K562 (cell line): ENCODE measurements around the gene RPS8. TPM values are rescaled to one million over a fixed set of nuclear protein-coding genes. Genes with fewer than 3 reads are reported as not detected.
A peak's percentile ranks its signal among the peaks of the same experiment; 100 is the strongest.

Source experiments
- ATAC-seq: fragments of 200-7000 bp; cut with Tn5 transposase; 3 replicates; pipeline ENCODE4 v1.9.1; 2020; ENCODE audit warnings: moderate library complexity
- Bru-seq: library from RNA; stranded (reverse); fragments of 400-500 nt; gene quantifications from one replicate; lab custom pipeline; 2021; lab: Mats Ljungman, UMichigan
- BruChase-seq, 2 experiments: library from RNA; stranded (reverse); fragments of 400-500 nt; gene quantifications; one replicate each; lab custom pipeline; 2021; lab: Mats Ljungman, UMichigan
- BruUV-seq: library from RNA; stranded (reverse); fragments of 400-500 nt; replicated peaks from 2 replicates; lab custom pipeline; 2021; lab: Mats Ljungman, UMichigan
- CTCF ChIA-PET: fragments of 300-600 bp; formaldehyde crosslinking; extraction: SDS; loops from one replicate; lab custom pipeline; 2021; ENCODE audit warnings: low intra/inter-chr PET ratio; lab: Yijun Ruan, JAX
- POLR2A ChIA-PET: fragments of 300-600, 350-650 bp; sonication (Branson Sonifier 250); formaldehyde crosslinking; extraction: SDS; loops from one replicate; lab custom pipeline; 2021; ENCODE audit warnings: antibody characterized with exemption, inconsistent platforms; lab: Yijun Ruan, JAX
- DNase-seq, 4 experiments: peaks; one replicate each; pipeline versions ENCODE4 v3.0.0 to v3.0.0-alpha.2; 2011 to 2018; ENCODE audit warnings: low spot score in 3 of 4, mixed read lengths in 3 of 4; ENCODE audit errors: extremely low read depth in 1 of 4
- FAIRE-seq: peaks from 2 replicates; lab custom pipeline; 2011; peaks lifted over from hg19 to GRCh38; lab: Jason Lieb, UNC
- H2AFZ ChIP-seq: 2 replicates; pipeline ENCODE4 v1.6.0; 2011; ENCODE audit warnings: low read depth, low read length, control low read depth, inconsistent platforms
- H3K27ac ChIP-seq: fragments of 200-600 bp; 3 replicates; pipeline ENCODE4 v1.8.0; 2011; ENCODE audit warnings: low read depth, mild to moderate bottlenecking, control low read depth, inconsistent platforms, low read length, moderate library complexity, mixed read lengths; ENCODE audit errors: extremely low read depth
- H3K27me3 ChIP-seq, 2 experiments: fragments of 300-600 bp in 1 of 2; 2 replicates in 1 of 2; 3 replicates in 1 of 2; pipeline versions ENCODE4 v1.6.0 to v1.8.0; 2011; ENCODE audit warnings: inconsistent platforms in 2 of 2, low read length in 2 of 2, mild to moderate bottlenecking in 1 of 2, mixed read lengths in 1 of 2, moderate library complexity in 1 of 2; ENCODE audit not compliant: control insufficient read depth in 2 of 2, insufficient read depth in 2 of 2
- H3K36me3 ChIP-seq: fragments of 300-600 bp; 3 replicates; pipeline ENCODE4 v1.8.0; 2011; ENCODE audit warnings: mild to moderate bottlenecking, low read length, inconsistent platforms; ENCODE audit not compliant: control insufficient read depth, insufficient read depth
- H3K4me1 ChIP-seq, 2 experiments: fragments of 200-600 bp in 1 of 2; replicated peaks in 1 of 2; 2 replicates in 1 of 2; 3 replicates in 1 of 2; pipeline versions ENCODE4 v1.5.1 to v1.8.0; 2011; ENCODE audit warnings: inconsistent platforms in 2 of 2, low read length in 2 of 2, mild to moderate bottlenecking in 1 of 2, mixed read lengths in 1 of 2, moderate library complexity in 1 of 2; ENCODE audit not compliant: control insufficient read depth in 2 of 2, insufficient read depth in 2 of 2
- H3K4me2 ChIP-seq: 2 replicates; pipeline ENCODE4 v1.6.1; 2011; ENCODE audit warnings: low read length, control low read depth, inconsistent platforms, mixed read lengths; ENCODE audit not compliant: insufficient read depth
- H3K4me3 ChIP-seq: fragments of 200-600 bp; sonication (generic), shearing (Covaris generic); 2 replicates; pipeline ENCODE4 v1.5.1; 2016; ENCODE audit warnings: control low read depth, inconsistent platforms
- H3K79me2 ChIP-seq: fragments of 200-600 bp; 3 replicates; pipeline ENCODE4 v1.8.0; 2011; ENCODE audit warnings: low read length, inconsistent platforms; ENCODE audit not compliant: control insufficient read depth, insufficient read depth
- H3K9ac ChIP-seq, 2 experiments: 2 replicates each; pipeline versions ENCODE4 v1.6.0 to v1.6.1; 2011; ENCODE audit warnings: low read depth in 2 of 2, low read length in 2 of 2, control low read depth in 1 of 2, inconsistent platforms in 1 of 2, mild to moderate bottlenecking in 1 of 2, mixed read lengths in 1 of 2; ENCODE audit not compliant: insufficient read depth in 1 of 2
- H3K9me1 ChIP-seq: one replicate; pipeline ENCODE4 v1.6.0; 2011; ENCODE audit warnings: inconsistent platforms, mild to moderate bottlenecking, low read length, moderate library complexity; ENCODE audit not compliant: control insufficient read depth, insufficient read depth
- H3K9me3 ChIP-seq: replicated peaks from 2 replicates; pipeline ENCODE4 v1.5.1; 2011; ENCODE audit warnings: low read depth, low read length, inconsistent platforms; ENCODE audit not compliant: control insufficient read depth, insufficient read depth
- H4K20me1 ChIP-seq: replicated peaks from 2 replicates; pipeline ENCODE4 v1.6.1; 2011; ENCODE audit warnings: low read length, inconsistent platforms, mixed read lengths; ENCODE audit not compliant: control insufficient read depth, insufficient read depth
- ADNP ChIP-seq: fragments of 200-800 bp; sonication (Bioruptor generic); IDR thresholded peaks from 2 replicates; pipeline ENCODE4 v1.6.1; 2016; ENCODE audit warnings: missing genetic modification characterization, missing compliant biosample characterization
- E4F1 ChIP-seq: fragments of 250-450 bp; sonication (Bioruptor Pico); IDR thresholded peaks from 2 replicates; pipeline ENCODE4 v1.5.0; 2021; ENCODE audit warnings: mild to moderate bottlenecking, borderline replicate concordance
- MTF1 ChIP-seq: fragments of 250-450 bp; sonication (Bioruptor Pico); IDR thresholded peaks from 2 replicates; pipeline ENCODE4 v1.9.0; 2021; ENCODE audit warnings: moderate library complexity, mild to moderate bottlenecking, inconsistent platforms, borderline replicate concordance
- NCOA1 ChIP-seq: fragments of 450-650 bp; IDR thresholded peaks from 2 replicates; pipeline ENCODE4 v1.6.1; 2016; ENCODE audit warnings: low read depth
- NKRF ChIP-seq: fragments of 450-650 bp; IDR thresholded peaks from 2 replicates; pipeline ENCODE4 v1.6.1; 2016; ENCODE audit warnings: borderline replicate concordance
- STAT5A ChIP-seq: IDR thresholded peaks from 2 replicates; pipeline ENCODE4 v1.6.1; 2012; ENCODE audit warnings: low read length, inconsistent platforms, borderline replicate concordance
- ZNF445 ChIP-seq: fragments of 250-450 bp; sonication (Bioruptor Pico); IDR thresholded peaks from 2 replicates; pipeline ENCODE4 v1.4.0; 2020; ENCODE audit warnings: low read depth, mild to moderate bottlenecking, moderate library complexity
- WGBS: fragments of 100-300 bp; shearing (Covaris generic); methylation state at CpG from one replicate; pipeline ENCODE4 v1.1.6; 2016; ENCODE audit warnings: low coverage, mixed read lengths; ENCODE audit not compliant: insufficient coverage; ENCODE audit errors: missing lambda C conversion rate; 5-methylcytosine and 5-hydroxymethylcytosine counted together
- in situ Hi-C: fragments of 300-500 bp; cut with MboI; formaldehyde crosslinking; loops from 4 replicates; pipeline ENCODE4 v1.15.0; 2018; ENCODE audit warnings: inconsistent platforms, mixed read lengths
- intact Hi-C: fragments of 100-400 bp; cut with micrococcal nuclease; formaldehyde crosslinking; loops from 2 replicates; pipeline ENCODE4 v1.14.2; 2022
- long read RNA-seq, 3 experiments: library from polyadenylated mRNA in 2 of 3; library from RNA in 1 of 3; unstranded in 2 of 3; stranded (forward) in 1 of 3; transcript quantifications; one replicate each; pipeline ENCODE4 v2.0.0, GENCODE V29; 2019 to 2022
- polyA minus RNA-seq, 3 experiments: library from RNA; depleted of rRNA, polyadenylated mRNA; stranded (reverse); fragments of >200 nt; gene quantifications; 2 replicates each; pipeline ENCODE4 v1.2.3, GENCODE V29; 2011
- polyA plus RNA-seq, 8 experiments: library from polyadenylated mRNA; depleted of rRNA in 4 of 8; stranded (reverse) in 5 of 8; unstranded in 3 of 8; fragments of >200 nt; fragmentation: Nextera tagmentation in 2 of 8; fragmentation: Illumina TruSeq in 1 of 8; extraction: Ambion mirVana in 2 of 8; extraction: Trizol in 1 of 8; gene quantifications; 2 replicates each; pipeline versions ENCODE4 v1.2.1 to v1.2.3, GENCODE V29; 2011 to 2014; ENCODE audit warnings: inconsistent platforms in 1 of 8, missing spikeins in 1 of 8
- total RNA-seq, 7 experiments: library from RNA; depleted of rRNA in 6 of 7; stranded (reverse); fragments of >200 nt in 6 of 7; fragmentation: Illumina TruSeq in 2 of 7; extraction: Trizol in 2 of 7; gene quantifications; 2 replicates each; pipeline versions ENCODE4 v1.2.1 to v1.2.3, GENCODE V29; 2011 to 2021; ENCODE audit warnings: low replicate concordance in 1 of 7

Gene RPS8
- 542 and 786 TPM in 2 replicates for total RNA-seq (2011; cell fraction: chromatin; rRNA removed; ENCODE audit: low replicate concordance)
- total RNA-seq (2011; cell fraction: nucleolus; rRNA removed) = 948 and 967 TPM in 2 replicates
- total RNA-seq (2011; cell fraction: nucleoplasm; rRNA removed) = 930 and 1,480 TPM in 2 replicates
- total RNA-seq (2014; rRNA removed) (3,851 and 4,431 TPM in 2 replicates), total RNA-seq (2014; rRNA removed; fragmentation: Illumina TruSeq; extraction: Trizol) (2,850 and 3,258 TPM in 2 replicates), total RNA-seq (2015; rRNA removed; fragmentation: Illumina TruSeq; extraction: Trizol) (3,074 and 3,307 TPM in 2 replicates), total RNA-seq (2021) (3,109 and 3,518 TPM in 2 replicates), polyA plus RNA-seq (2011; rRNA removed) (2,871 and 3,497 TPM in 2 replicates), polyA plus RNA-seq (2014; fragmentation: Illumina TruSeq; extraction: Trizol) (2,545 and 2,717 TPM in 2 replicates), polyA plus RNA-seq (2014; fragmentation: Nextera tagmentation; extraction: Ambion mirVana) (1,000 to 10,000 TPM; 2,431 to 2,562 TPM), polyA plus RNA-seq (2014; rRNA removed) (3,694 and 4,168 TPM in 2 replicates), polyA minus RNA-seq (2011; rRNA and poly(A)+ RNA removed) (1,274 and 1,304 TPM in 2 replicates), Bru-seq, nascent RNA (percentile 100 among the genes with signal in this experiment), BruChase-seq, experiment 1, labeled RNA remaining after a 2-hour chase (percentile 100 among the genes with signal in this experiment), BruChase-seq, experiment 2, labeled RNA remaining after a 6-hour chase (percentile 100 among the genes with signal in this experiment)
- polyA plus RNA-seq (2011; cell fraction: cytosol; rRNA removed) = 2,484 and 3,204 TPM in 2 replicates
- polyA plus RNA-seq (2011; cell fraction: nucleus; rRNA removed) = 1,065 and 1,968 TPM in 2 replicates
- polyA plus RNA-seq (2012) = 3,267 and 3,835 TPM in 2 replicates
- 927 and 1,052 TPM in 2 replicates for polyA minus RNA-seq (2011; cell fraction: cytosol; rRNA and poly(A)+ RNA removed)
- 256 and 454 TPM in 2 replicates for polyA minus RNA-seq (2011; cell fraction: nucleus; rRNA and poly(A)+ RNA removed)
- long read RNA-seq, experiment 1, transcript RPS8-207 (5 exons, 1,115 nt) = minor isoform, 466 of 5,983 reads
- long read RNA-seq, experiment 1, transcript RPS8-202 (6 exons, 881 nt) = major isoform, 1,592 of 5,983 reads
- long read RNA-seq, experiment 1, transcript RPS8-205 (2 exons, 391 nt) = minor isoform, 65 of 5,983 reads
- long read RNA-seq, experiment 1, transcript RPS8-203 (3 exons, 898 nt) = minor isoform, 50 of 5,983 reads
- long read RNA-seq, experiment 1, partial matches to known transcripts = 3,764 of 5,983 reads
- long read RNA-seq, experiment 1, other reads (novel, unspliced or antisense) = 30 of 5,983 reads
- long read RNA-seq, experiment 2, transcript RPS8-203 (3 exons, 898 nt) = minor isoform, 62 of 3,747 reads
- long read RNA-seq, experiment 2, transcript RPS8-202 (6 exons, 881 nt) = minor isoform, 1,160 of 3,747 reads
- long read RNA-seq, experiment 2, transcript RPS8-207 (5 exons, 1,115 nt) = major isoform, 2,025 of 3,747 reads
- long read RNA-seq, experiment 2, transcript RPS8-205 (2 exons, 391 nt) = minor isoform, 106 of 3,747 reads
- long read RNA-seq, experiment 2, partial matches to known transcripts = 252 of 3,747 reads
- long read RNA-seq, experiment 2, other reads (novel, unspliced or antisense) = 124 of 3,747 reads
- long read RNA-seq, experiment 3, transcript RPS8-203 (3 exons, 898 nt) = minor isoform, 12 of 3,662 reads
- long read RNA-seq, experiment 3, transcript RPS8-201 (6 exons, 685 nt) = minor isoform, 8 of 3,662 reads
- long read RNA-seq, experiment 3, transcript RPS8-202 (6 exons, 881 nt) = major isoform, 1,246 of 3,662 reads
- long read RNA-seq, experiment 3, transcript RPS8-207 (5 exons, 1,115 nt) = minor isoform, 288 of 3,662 reads
- long read RNA-seq, experiment 3, partial matches to known transcripts = 2,067 of 3,662 reads
- long read RNA-seq, experiment 3, other reads (novel, unspliced or antisense) = 40 of 3,662 reads

DNA sequence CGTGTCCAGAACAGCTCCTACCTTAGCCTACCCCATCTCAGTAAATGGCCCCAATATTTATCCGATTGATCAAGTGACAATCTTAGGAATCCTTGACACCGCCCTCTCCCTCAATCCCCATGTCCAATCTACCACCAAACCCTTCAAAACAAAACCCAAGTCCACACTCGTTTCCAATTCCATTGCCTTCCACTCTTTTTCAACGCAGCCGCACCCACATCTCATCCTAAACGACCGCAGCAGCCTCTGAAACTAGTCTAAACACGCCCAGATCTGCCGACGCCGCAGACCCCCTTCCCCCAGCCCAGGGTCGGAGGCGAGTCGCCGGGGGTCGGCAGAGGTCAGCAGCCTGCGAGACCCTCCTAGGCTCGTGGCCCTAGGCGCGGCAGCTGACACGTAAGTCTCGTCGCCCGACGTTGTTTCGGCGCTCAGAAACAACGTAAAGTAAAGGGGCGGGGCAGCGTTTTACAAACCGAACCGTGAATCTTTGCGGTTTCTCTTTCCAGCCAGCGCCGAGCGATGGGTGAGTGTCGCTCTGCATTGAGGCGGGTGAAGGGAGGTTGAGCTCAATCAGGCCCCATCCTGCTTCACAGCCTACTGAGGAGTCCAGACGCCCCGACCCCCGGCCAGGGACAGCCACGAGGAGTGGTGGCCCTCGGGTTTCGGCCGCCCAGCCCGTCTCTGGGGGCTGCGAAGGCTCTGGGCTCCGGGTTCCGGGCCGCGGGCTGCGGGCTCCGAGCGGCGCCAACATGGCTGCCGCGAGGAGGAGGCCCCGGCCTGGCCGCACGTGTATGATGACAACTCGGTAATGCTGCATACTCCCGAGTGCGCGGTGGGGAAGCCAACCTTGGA is at the start of gene RPS8:
Gene RPS8 (plus strand): TSS at position 463 of the 852 bp plus-strand sequence. CDS start 57 bp downstream, at position 520.
- Histone ChIP-seq H3K79me2 (peaks cover 54% of the 10 kb centered on the region), H3K9me1 (peaks cover 10% of the 10 kb centered on the region), H3K36me3 (peaks cover 46% of the 10 kb centered on the region), H4K20me1 (peaks cover 31% of the 10 kb centered on the region), H3K9me3 (no peaks in the 10 kb centered on the region), H3K4me1 (peaks cover 13 to 22% of the 10 kb centered on the region in 2 experiments), H2AFZ (peak within 1 kb of the TSS; percentile 83), H3K9ac (peak within 1 kb of the TSS; percentile 99), H3K4me3 (peak within 1 kb of the TSS; percentile 75), H3K4me2 (peak within 1 kb of the TSS; percentile 93), H3K27ac (peak within 1 kb of the TSS; percentile 98), H3K27me3 (no peaks in the 10 kb centered on the region)
- under 1% methylated on average over 65 of the region's 65 CpGs for WGBS
- BruUV-seq = TSS peak; percentile 96
- in situ Hi-C loops = no loop called here
- ChIA-PET CTCF (interaction anchor here (0.7 to 1.3 kb wide), 2 partner anchors 68 to 528 kb away, joined by 3 read pairs; no protein-coding TSS in a partner anchor), POLR2A (interaction anchor here (0.6 to 11.6 kb wide), 56 partner anchors 9 to 1761 kb away, joined by 3 to 253 read pairs (median 4); partner anchors contain the start of genes AKR1A1, BEST4, BTBD19 and DYNLT4)
- peak; percentile 85 to 99 (median 89) for DNase-seq
- intact Hi-C loops = loop anchor here (2.0 to 5.0 kb wide), 3 partner anchors 37 to 45 kb away; partner anchors contain the start of genes KIF2C and RNU5D-1
- peak; percentile 93 for FAIRE-seq
- ATAC-seq = peak; percentile 81
- TF ChIP-seq MTF1 (CRISPR knock-in tag) = no peak
- peak; percentile 76 for TF ChIP-seq NCOA1
- peak; percentile 99 for TF ChIP-seq NKRF
- TF ChIP-seq ADNP (tag) = no peak
- TF ChIP-seq ZNF445 = 0 out of 2 replicates have a peak, but pooled peaks have one; percentile 71
- TF ChIP-seq STAT5A = peak; percentile 8; the same call in 1 of the 2 replicates
- peak; percentile 67; the same call in 1 of the 2 replicates for TF ChIP-seq E4F1 (CRISPR knock-in tag)
